Activated effector memory CD4-positive, alpha-beta T cell treated with anti-CD3 and anti-CD28 coated beads, Interleukin-2, amount 50 U/mL, for 16 hours (primary cell): ENCODE measurements around the gene CDK12.
"Not testable (repeated sequence)": the region's sequence is repeated elsewhere in the genome, so short reads cannot be mapped to it uniquely, and the experiment has no call there.

ENCODE experiments used
- DNase-seq: peaks from one replicate; pipeline ENCODE4 v3.0.0-alpha.2; 2020

Gene CDK12

DNA sequence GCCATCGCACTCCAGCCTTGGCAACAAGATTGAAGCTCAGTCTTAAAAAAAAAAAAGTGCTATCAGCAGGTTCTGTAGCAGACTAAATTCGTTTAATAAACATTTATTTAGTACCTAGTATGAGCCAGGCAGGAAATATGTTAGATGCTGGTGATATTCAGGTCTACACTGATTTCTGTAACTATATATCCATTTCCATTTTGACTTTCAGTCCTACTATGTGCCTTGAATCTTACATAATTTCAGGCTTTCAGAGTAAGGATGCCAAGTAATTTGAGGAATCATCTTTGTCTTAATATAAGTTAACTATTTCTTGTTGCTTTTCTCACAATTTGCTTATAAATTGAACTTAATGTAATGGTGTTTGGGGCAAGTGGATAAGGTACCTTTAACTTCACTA, 46.2 kb downstream of the CDK12 start:
- no peak for DNase-seq

- DNase-seq: no peak
Observed at GRCh38 chr17:39508987-39509386, 47.7 kb downstream of the CDK12 start.

DNA sequence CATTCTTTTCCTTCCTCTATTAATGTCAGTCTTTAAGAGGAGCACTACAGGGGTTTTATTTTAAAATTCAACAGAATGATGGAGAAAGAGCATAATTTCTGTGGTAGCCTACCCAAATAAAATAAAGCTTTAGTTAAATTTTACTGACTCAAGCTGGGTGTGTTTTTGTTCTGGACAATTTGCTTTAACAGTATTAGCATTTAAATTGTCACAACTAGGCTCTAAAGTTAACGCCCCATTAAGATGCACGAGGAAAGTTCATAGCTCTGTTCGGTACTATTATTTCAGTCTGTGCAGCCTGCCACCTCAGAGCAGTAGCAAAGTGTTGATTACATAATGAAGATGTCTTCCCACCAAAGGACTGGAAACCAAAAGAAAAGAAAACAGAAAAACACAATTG, 52.0 kb downstream of the CDK12 start:
- DNase-seq: no peak

DNA sequence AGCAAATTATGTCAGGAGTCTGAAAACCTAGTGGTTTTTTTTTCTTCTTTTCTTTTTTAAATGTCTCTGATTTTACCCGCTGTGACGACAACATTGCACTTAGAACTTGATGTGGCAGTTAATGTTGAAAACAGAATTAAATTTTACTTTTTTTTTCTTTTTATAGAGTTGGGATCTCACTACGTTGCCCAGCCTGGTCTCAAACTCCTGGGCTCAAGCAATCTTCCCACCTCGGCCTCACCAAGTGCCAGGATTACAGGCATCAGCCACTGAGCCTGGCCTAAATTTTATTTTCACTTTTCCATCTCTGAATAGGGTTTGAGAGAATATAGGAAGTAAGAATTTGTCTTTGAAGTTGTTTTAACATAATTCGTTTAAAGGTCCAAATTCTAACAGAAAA, 52.6 kb downstream of the CDK12 start:
- DNase-seq: no peak

DNA sequence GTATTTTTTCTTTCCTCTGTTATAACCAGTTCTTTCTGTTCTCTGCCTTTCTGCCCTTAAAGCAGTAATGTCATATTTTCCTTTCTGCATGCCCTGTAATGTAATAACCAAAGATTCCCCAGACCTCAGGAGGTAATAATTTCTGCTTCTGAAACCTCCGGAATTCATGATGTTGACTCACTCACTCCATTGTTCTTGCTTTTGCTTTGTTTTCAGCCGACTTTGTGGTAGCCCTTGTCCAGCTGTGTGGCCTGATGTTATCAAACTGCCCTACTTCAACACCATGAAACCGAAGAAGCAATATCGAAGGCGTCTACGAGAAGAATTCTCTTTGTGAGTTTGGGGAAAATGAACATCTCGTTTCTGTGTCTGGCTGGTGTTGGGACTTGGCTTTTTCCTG, 55.9 kb downstream of the CDK12 start:
- DNase-seq: no peak

- DNase-seq: no peak
Observed at GRCh38 chr17:39525801-39526506, 64.7 kb downstream of the CDK12 start.

GRCh38 chr17:39527220-39527813, 66.0 kb downstream of the CDK12 start:
- DNase-seq: no peak

DNA sequence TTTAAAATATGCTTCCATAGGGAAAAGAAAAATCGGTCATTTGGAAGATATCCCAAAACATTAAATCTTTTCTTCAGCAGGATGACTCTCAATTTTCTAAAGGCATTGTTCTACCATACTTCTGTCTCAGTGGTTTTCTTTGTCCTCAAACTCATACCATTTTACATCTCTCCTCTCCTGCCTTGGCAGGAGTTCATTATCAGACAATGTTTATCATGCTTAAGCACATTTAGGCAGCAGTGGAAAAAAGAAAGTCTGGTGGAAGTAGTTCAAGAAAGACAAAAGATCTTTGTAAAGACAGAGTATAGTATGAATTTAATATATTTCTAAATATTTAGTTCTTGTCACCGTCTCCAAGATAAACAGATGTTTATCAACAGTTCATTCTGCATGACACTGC, 68.2 kb downstream of the CDK12 start:
- no peak for DNase-seq

DNA sequence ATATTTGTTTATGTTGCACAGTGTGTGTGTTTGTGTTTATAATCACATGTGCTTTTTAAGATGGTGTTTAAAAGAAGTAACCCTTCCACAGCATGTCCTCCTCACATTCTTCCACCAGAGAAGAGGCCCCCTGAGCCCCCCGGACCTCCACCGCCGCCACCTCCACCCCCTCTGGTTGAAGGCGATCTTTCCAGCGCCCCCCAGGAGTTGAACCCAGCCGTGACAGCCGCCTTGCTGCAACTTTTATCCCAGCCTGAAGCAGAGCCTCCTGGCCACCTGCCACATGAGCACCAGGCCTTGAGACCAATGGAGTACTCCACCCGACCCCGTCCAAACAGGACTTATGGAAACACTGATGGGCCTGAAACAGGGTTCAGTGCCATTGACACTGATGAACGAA, 69.2 kb downstream of the CDK12 start:
- DNase-seq: no peak

- DNase-seq: no peak
Observed at GRCh38 chr17:39531252-39531651, 70.0 kb downstream of the CDK12 start.

GRCh38 chr17:39533891-39534290, 72.6 kb downstream of the CDK12 start:
- DNase-seq: no peak

DNA sequence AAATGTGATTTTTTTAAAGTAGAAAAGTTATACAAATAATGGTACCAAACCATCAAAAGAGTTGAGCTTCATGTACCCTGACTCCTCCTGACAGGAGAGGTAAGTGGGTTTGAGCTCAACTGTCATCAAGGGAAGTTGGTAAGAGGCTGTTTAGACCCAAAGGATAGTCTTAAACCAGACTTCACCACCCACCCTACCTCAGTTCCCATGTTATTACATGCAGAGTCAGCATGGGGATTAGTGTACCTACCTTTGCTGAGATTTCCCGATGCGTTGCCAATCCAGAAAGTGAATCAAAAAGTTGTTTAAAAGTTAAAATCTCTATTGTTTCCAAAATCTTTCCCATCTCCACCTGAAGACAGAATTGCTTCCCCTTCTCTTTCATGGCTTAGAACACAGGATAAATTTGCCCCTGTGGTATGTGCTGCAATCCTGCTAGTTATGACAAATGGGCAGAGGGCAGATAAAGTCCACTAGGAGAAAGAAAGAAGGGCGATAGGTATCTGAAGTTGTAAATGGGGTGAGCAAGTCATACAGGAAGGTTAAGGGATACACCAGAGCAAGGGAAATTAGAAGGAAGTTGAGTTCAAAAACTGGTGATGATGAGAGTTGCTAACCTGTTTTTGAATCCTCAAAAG, 73.6 kb downstream of the CDK12 start:
- DNase-seq: no peak

- DNase-seq: no peak
Observed at GRCh38 chr17:39536468-39536867, 75.2 kb downstream of the CDK12 start.

DNA sequence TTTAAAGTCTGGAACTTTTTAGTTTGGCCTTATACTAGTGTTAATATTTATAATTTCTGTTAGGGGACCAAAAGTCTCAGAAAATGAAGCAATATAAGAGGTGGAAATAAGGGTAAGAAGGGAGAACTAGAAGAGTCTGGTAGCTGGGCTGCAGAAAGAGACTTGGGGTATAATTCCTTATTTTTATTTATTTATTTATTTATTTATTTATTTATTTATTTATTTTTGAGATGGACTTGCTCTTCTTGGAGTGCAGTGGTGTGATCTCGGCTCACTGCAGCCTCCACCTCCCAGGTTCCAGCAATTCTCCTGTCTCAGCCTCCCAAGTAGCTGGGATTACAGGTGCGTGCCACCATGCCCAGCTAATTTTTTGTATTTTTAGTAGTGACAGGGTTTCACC, 76.1 kb downstream of the CDK12 start:
- DNase-seq: not testable (repeated sequence)

DNA sequence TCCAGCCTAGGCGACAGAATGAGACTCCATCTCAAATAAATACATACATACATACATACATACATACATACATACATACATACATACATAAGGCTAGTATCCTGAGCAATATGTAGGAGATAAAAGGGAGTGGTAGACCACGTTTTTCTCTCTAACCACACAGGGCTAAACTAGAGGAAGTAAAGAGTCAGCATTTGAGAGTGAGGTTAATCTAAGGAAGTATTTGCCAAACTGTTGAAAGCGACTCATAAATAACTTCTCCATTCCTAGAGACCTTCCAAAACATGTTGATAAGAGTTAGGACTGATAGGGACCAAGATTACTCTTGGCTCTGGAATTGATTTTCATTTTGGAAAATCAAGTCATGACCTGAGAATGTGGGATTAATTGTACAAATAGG, 77.6 kb downstream of the CDK12 start:
- no peak for DNase-seq

DNA sequence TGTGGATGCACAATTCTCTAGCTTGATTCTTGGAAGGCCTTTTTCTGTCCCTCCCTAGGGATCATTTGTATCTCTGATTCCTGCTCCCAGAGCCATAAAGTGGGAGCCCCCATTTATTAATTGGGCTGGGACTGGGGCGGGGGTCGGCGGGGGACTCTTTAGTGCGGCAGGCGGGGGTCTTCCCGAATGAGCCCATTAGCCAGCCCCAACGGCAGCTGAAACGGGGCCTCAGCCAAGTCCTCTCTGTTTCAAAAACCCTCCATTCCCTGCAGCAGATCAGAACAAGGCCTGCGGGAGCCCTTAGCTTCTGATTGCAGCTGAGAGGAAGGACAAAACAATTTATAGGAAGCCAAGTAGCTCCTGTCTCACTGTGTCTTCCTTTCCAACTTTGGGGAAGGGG, 79.3 kb downstream of the CDK12 start:
- DNase-seq: no peak

GRCh38 chr17:39541652-39542051, 80.4 kb downstream of the CDK12 start:
- DNase-seq: no peak

DNA sequence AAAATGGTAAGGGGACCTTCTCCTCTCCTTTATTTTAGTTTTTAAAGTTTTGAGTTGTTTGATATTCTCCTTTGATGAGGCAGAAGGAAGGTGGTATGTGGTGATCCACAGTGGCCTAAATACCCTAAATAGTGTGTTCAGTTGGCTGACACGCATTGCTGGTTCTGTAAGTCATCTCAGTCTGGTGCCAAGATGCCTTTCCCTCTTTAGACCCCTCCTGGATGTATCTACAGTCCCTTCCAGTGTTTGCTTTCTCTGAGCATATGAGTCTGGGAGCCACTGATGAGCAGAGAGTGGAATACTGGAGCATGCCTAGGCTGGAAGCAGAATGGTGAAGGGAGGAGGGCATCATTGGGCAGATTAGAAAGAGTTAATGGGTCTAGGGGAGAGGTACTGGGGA, 81.9 kb downstream of the CDK12 start:
- DNase-seq: no peak

- no peak for DNase-seq
Observed at GRCh38 chr17:39543664-39544063, 82.4 kb downstream of the CDK12 start.

DNA sequence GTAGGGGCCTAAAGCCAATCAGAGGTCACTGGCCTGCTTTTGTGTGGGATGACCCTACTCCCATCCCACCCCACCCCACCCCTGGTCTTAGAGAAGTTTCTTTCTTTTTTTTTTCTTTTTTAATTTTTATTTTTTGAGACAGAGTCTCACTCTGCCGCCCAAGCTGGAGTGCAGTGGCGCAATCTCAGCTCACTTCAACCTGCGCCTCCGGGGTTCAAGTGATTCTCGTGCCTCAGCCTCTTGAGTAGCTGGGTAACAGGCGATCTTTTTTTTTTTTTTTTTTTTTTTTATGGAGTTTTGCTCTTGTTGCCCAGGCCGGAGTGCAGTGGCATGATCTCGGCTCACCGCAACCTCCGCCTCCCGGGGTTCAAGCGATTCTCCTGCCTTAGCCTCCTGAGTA, 83.1 kb downstream of the CDK12 start:
- not testable (repeated sequence) for DNase-seq

- DNase-seq: peak; percentile 92
Observed at GRCh38 chr17:39547713-39548478, 86.6 kb downstream of the CDK12 start.

GRCh38 chr17:39548494-39549225, 87.4 kb downstream of the CDK12 start:
- DNase-seq: no peak
